ENCODE measurements around the gene NMNAT3.

DNA sequence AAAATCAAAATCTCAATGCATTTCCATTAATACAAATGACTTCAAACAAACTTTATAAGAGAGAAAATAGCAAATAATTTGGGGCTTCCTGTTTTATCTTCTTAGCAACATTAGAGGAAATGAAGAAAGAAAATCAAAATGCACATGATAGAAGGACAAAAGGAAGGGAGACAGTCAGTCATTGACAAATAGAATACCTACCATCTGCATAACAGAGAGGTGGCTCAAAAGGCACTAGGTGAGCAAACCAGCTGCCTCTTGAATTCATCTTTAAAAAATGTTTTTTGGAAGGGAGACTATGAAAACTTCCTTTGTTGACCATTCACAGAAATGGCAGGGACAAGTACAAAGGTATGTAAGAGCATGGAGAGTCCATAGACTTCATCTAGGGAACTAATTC is 9.4 kb downstream of the NMNAT3 start:
- TF ChIP-seq EZH2 (IDR thresholded peaks at IDR 0.05) = no peak
- TF ChIP-seq, protein P1, sequence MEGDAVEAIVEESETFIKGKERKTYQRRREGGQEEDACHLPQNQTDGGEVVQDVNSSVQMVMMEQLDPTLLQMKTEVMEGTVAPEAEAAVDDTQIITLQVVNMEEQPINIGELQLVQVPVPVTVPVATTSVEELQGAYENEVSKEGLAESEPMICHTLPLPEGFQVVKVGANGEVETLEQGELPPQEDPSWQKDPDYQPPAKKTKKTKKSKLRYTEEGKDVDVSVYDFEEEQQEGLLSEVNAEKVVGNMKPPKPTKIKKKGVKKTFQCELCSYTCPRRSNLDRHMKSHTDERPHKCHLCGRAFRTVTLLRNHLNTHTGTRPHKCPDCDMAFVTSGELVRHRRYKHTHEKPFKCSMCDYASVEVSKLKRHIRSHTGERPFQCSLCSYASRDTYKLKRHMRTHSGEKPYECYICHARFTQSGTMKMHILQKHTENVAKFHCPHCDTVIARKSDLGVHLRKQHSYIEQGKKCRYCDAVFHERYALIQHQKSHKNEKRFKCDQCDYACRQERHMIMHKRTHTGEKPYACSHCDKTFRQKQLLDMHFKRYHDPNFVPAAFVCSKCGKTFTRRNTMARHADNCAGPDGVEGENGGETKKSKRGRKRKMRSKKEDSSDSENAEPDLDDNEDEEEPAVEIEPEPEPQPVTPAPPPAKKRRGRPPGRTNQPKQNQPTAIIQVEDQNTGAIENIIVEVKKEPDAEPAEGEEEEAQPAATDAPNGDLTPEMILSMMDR (IDR thresholded peaks at IDR 0.05) = no peak
- no peak for TF ChIP-seq EZH2phosphoT487 (IDR thresholded peaks at IDR 0.05)

Data from neural progenitor cell (in vitro differentiated cells).